HEK293T (cell line): ENCODE results near the gene CACNG3.

ENCODE experiments used
- CTCF ChIA-PET: fragments of 350-600 bp; formaldehyde crosslinking; extraction: SDS; loops from one replicate; lab custom pipeline; 2021; ENCODE audit warnings: antibody characterized with exemption, inconsistent platforms; lab: Yijun Ruan, JAX
- POLR2A ChIA-PET: fragments of 350-600 bp; formaldehyde crosslinking; extraction: SDS; loops from one replicate; lab custom pipeline; 2020; ENCODE audit warnings: antibody characterized with exemption, inconsistent platforms; lab: Yijun Ruan, JAX
- DNase-seq: peaks from one replicate; pipeline ENCODE4 v3.0.0; 2012; ENCODE audit warnings: mixed read lengths; ENCODE audit errors: extremely low spot score
- ARNT ChIP-seq: fragments of 450-650 bp; IDR thresholded peaks from 2 replicates; pipeline ENCODE4 v1.6.1; 2017; ENCODE audit warnings: mild to moderate bottlenecking
- BHLHE40 ChIP-seq: fragments of 450-650 bp; IDR thresholded peaks from 2 replicates; pipeline ENCODE4 v1.6.1; 2016; ENCODE audit warnings: mild to moderate bottlenecking, moderate library complexity, borderline replicate concordance
- CTBP1 ChIP-seq: fragments of 450-650 bp; IDR thresholded peaks from 2 replicates; pipeline ENCODE4 v1.6.1; 2016; ENCODE audit warnings: borderline replicate concordance
- ELF4 ChIP-seq: fragments of 450-650 bp; IDR thresholded peaks from 2 replicates; pipeline ENCODE4 v1.6.1; 2017; ENCODE audit warnings: antibody characterized with exemption
- FOXA1 ChIP-seq: fragments of 450-650 bp; IDR thresholded peaks from 2 replicates; pipeline ENCODE4 v1.6.1; 2016; ENCODE audit warnings: mild to moderate bottlenecking
- FOXK2 ChIP-seq: fragments of 450-650 bp; IDR thresholded peaks from 2 replicates; pipeline ENCODE4 v1.6.1; 2016; ENCODE audit warnings: mild to moderate bottlenecking
- FOXM1 ChIP-seq: fragments of 450-650 bp; IDR thresholded peaks from 2 replicates; pipeline ENCODE4 v1.6.1; 2017; ENCODE audit warnings: mild to moderate bottlenecking, borderline replicate concordance
- HDGF ChIP-seq: fragments of 450-650 bp; IDR thresholded peaks from 2 replicates; pipeline ENCODE4 v1.6.1; 2017; ENCODE audit warnings: antibody characterized with exemption, borderline replicate concordance
- L3MBTL2 ChIP-seq: fragments of 450-650 bp; conservative IDR thresholded peaks from 2 replicates; pipeline ENCODE4 v1.6.1; 2016; ENCODE audit warnings: mild to moderate bottlenecking
- LEF1 ChIP-seq: fragments of 450-650 bp; IDR thresholded peaks from 2 replicates; pipeline ENCODE4 v1.6.1; 2017; ENCODE audit warnings: mild to moderate bottlenecking, borderline replicate concordance
- NFRKB ChIP-seq: fragments of 450-650 bp; IDR thresholded peaks from 2 replicates; pipeline ENCODE4 v1.6.1; 2016; ENCODE audit warnings: mild to moderate bottlenecking, moderate library complexity
- SP1 ChIP-seq: fragments of 450-650 bp; IDR thresholded peaks from 2 replicates; pipeline ENCODE4 v1.6.1; 2017
- SUZ12 ChIP-seq: fragments of 450-650 bp; IDR thresholded peaks from 2 replicates; pipeline ENCODE4 v1.6.1; 2016; ENCODE audit warnings: mild to moderate bottlenecking
- TARDBP ChIP-seq: fragments of 450-650 bp; IDR thresholded peaks from 2 replicates; pipeline ENCODE4 v1.6.1; 2016
- ZNF384 ChIP-seq: fragments of 450-650 bp; IDR thresholded peaks from 2 replicates; pipeline ENCODE4 v1.6.1; 2016
- TF ChIP-seq, protein P1 (sequence below): fragments of 450-650 bp; IDR thresholded peaks from 2 replicates; pipeline ENCODE4 v1.6.1; 2016

The CACNG3 gene

DNA sequence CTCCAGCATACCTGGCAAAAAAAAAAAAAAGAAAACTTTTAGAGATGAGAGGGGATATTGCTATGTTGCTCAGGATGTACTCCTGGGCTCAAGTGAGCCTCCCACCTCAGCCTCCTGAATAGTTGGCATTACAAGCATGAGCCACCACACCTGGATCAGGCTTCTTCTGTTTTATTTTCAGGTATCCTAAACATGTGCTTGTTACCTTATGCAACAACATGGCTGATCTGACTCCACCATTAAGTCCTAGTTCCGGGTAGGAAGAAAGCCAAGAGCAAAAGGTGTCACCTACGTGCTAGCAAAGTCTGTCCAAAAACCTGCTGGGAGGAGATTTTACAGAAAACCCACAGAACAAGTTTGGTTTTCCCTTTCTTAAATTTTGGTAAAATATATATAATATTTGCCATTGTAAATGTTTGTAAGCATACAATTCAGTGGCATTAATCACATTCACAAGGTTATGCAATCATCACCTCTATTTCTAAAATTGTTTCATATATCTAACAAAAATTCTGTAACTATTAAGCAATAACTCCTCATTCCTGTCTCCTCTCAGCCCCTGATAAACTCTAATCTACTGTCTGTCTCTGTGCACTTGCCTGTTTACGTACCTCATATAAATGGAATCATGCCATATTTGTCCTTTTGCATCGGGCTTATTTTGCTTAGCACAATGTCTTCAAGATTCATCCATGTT is 9.1 kb upstream of the CACNG3 start:
- no peak for DNase-seq
- no peak for TF ChIP-seq ELF4
- no peak for TF ChIP-seq ZNF384
- no peak for TF ChIP-seq SP1
- no peak for TF ChIP-seq BHLHE40
- TF ChIP-seq NFRKB = no peak
- TF ChIP-seq FOXA1 = no peak
- ChIA-PET CTCF (interaction anchor here (1.0 kb wide), 1 partner anchor 237 kb away, joined by 5 read pairs; no protein-coding TSS in a partner anchor), POLR2A (no interaction called here)

DNA sequence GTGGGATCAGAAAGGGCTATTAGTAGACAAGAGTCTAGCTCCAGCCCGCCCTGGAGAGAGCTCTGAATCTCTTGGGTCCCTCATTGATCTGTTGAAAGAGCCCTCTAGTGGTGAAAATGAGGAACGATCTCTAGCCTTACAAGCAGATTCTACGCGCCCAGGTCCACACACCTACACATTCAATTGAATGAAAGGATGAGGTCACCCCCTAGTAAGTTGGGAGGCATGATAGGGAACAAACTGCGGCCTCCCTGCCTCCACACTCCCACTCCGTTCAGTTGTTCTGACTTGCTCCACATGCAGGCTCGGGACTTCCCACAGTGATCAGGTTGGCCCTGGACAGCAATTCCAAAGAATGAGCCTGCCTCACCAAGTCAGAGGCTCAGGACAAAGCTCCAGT is 2.9 kb upstream of the CACNG3 start:
- ChIA-PET POLR2A (interaction anchor here (1.3 kb wide), 1 partner anchor 246 kb away, joined by 3 read pairs; no protein-coding TSS in a partner anchor), CTCF (interaction anchor here (0.7 to 2.2 kb wide), 17 partner anchors 11 to 251 kb away, joined by 3 to 14 read pairs (median 4); no protein-coding TSS in a partner anchor)
- TF ChIP-seq FOXA1 = no peak
- TF ChIP-seq SP1 = no peak
- TF ChIP-seq HDGF = no peak
- no peak for TF ChIP-seq FOXK2
- no peak for TF ChIP-seq NFRKB
- no peak for TF ChIP-seq BHLHE40
- peak; percentile 59 for DNase-seq

DNA sequence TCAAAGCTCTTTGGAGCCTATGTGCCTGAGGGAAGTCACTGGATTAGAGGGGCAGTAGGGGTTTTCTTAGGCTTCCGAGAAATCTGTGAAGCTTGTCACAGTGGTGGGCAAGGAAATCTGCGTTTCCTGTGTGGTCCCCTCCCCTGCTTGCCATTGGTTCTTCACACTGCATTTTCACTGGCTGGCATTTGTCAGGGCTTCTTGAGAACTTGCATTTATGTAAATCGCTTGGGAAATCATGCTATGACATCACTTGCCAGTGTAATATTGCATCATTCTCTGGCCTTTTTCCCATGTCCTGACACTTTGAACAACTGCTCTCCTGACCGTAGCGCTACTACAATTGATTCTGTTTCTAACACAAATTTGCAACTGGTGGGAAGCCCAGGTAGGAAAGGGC is 1.8 kb downstream of the CACNG3 start:
- CTCF ChIA-PET = no interaction called here

DNA sequence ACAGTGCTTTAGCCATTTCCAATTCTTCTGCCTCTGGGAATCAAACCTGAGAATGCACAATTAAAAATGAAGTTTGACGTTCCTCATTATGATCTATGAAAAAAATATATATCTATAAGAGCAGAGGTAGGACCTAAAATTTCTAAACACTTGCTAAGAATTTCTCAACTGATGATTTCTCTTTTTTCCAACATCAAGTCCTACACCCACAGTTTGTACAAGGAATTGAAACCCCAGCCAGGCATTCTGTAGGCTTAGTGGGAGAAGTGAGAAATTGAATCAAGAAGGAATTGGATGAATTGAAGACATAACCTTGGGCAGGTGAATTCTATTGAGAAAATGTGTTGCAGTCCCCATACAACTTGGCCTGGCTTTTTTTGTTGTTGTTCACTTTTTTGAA is 2.7 kb downstream of the CACNG3 start:
- ChIA-PET POLR2A (no interaction called here), CTCF (no interaction called here)
- no peak for DNase-seq
- TF ChIP-seq BHLHE40 (no peak), NFRKB (no peak), SP1 (no peak), FOXK2 (no peak), ELF4 (no peak), LEF1 (no peak), L3MBTL2 (no peak), CTBP1 (no peak), FOXM1 (no peak), HDGF (no peak), FOXA1 (no peak), SUZ12 (no peak), ARNT (no peak), ZNF384 (no peak), TARDBP (no peak)
- TF ChIP-seq, protein P1, sequence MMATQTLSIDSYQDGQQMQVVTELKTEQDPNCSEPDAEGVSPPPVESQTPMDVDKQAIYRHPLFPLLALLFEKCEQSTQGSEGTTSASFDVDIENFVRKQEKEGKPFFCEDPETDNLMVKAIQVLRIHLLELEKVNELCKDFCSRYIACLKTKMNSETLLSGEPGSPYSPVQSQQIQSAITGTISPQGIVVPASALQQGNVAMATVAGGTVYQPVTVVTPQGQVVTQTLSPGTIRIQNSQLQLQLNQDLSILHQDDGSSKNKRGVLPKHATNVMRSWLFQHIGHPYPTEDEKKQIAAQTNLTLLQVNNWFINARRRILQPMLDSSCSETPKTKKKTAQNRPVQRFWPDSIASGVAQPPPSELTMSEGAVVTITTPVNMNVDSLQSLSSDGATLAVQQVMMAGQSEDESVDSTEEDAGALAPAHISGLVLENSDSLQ = no peak

More for the DNA sequence above, 1.8 kb downstream of the CACNG3 start:
- TF ChIP-seq BHLHE40 = no peak
- TF ChIP-seq L3MBTL2 = no peak
- TF ChIP-seq FOXK2 = no peak
- TF ChIP-seq ARNT = no peak
- POLR2A ChIA-PET = no interaction called here
- DNase-seq = no peak

DNA sequence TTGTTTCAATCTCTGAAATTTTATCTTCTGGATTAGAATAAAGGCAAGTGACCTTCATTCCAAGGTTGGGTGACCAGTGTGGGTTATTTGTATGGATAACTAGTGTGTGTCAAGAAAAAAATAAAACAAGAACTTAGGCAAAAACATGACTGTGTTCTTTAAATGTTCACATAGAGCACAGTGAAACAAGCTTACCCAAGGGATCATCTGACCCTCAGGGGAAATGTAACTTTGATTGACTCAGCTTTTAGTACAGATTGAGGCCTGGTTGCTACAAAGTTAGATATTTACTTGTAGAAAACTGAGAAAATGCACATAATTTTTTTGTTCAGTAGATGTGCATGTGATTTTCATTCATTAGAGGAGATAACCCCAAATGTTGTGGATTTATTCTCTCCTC is 6.7 kb downstream of the CACNG3 start:
- DNase-seq = no peak
- TF ChIP-seq ZNF384 (no peak), BHLHE40 (no peak), HDGF (no peak), NFRKB (no peak), FOXK2 (no peak), LEF1 (no peak), FOXA1 (no peak), TARDBP (no peak), FOXM1 (no peak), ARNT (no peak), SP1 (no peak), CTBP1 (no peak), ELF4 (no peak), SUZ12 (no peak), L3MBTL2 (no peak)
- TF ChIP-seq, protein P1 = no peak
- POLR2A ChIA-PET = no interaction called here
- CTCF ChIA-PET = no interaction called here

DNA sequence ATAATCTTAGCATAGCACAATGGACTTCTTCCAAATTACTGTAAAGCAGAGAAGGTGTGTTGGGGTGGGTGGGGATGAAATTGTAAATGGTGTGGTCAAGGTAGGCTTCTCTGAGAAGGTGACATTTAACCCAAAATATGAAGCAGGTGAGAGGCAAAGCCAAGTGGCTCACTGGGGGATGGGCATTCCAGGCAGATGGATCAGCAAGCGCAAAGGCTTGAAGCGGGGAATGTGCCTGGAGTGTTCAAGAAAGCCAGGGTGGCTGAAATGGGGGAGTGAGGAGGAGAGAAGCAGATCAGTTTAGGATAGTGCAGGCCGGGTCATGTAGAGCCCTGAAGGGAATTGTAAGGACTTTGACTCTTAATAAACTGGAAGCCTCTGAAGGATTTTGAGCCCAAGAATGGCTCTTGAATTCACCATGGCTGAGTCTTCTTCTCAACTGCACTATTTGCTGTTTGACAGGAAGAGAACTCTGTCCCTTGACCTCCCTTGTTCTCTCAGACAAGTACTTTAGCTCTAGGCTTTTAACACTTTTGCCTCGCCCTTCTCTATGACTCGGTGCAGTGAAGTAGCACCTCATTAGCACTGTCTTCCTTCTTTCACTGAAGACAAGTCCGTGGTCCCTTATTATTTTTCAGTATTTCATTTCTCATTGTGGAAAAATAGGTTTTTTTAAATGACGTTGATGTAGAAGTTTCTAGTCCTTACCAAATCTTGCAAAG is 14.7 kb downstream of the CACNG3 start:
- no peak for DNase-seq
- ChIA-PET POLR2A (no interaction called here), CTCF (interaction anchor here (0.7 to 1.1 kb wide), 2 partner anchors 18 kb away, joined by 3 read pairs; no protein-coding TSS in a partner anchor)
- TF ChIP-seq ELF4 = no peak

DNA sequence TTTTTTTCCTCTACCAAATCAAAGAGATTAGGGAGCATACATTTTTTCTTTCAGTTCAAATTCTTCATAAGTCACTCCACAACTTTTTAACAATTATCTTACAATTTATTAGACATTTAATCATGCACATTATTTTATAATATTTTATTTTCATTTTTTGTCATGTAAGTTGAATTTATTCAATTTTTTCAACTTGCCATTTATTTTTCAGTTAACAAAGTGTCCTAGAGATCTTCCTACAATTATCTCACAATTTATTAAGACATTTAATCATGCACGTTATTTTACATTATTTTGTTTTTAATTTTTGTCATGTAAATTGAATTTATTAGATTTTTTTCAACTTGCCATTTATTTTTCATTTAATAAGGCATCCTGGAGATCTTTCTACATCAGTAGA is 16.2 kb downstream of the CACNG3 start:
- CTCF ChIA-PET = no interaction called here
- TF ChIP-seq ARNT (no peak), ELF4 (no peak), FOXA1 (no peak)
- no peak for DNase-seq
- POLR2A ChIA-PET = no interaction called here
